ENCODE measurements around the gene BIRC3.

GRCh38 chr11:102304686-102305085 is 12.6 kb upstream of the BIRC3 start:
- TF ChIP-seq POLR2AphosphoS5 (IDR thresholded peaks at IDR 0.05) (no peak), CTCF (IDR thresholded peaks at IDR 0.05; ENCODE audit: poor library complexity, severe bottlenecking) (no peak), EZH2 (IDR thresholded peaks at IDR 0.05; ENCODE audit: borderline replicate concordance, insufficient read depth, low read length, poor library complexity, severe bottlenecking) (no peak), EP300 (conservative IDR thresholded peaks at IDR 0.05; ENCODE audit: poor library complexity, severe bottlenecking) (no peak), TAF1 (IDR thresholded peaks at IDR 0.05; ENCODE audit: low read depth) (no peak), RAD21 (conservative IDR thresholded peaks at IDR 0.05) (no peak), SMC3 (conservative IDR thresholded peaks at IDR 0.05; ENCODE audit: poor library complexity) (no peak), REST (IDR thresholded peaks at IDR 0.05; ENCODE audit: borderline replicate concordance) (no peak)

All from neural cell (in vitro differentiated cells).